ENCODE data around the gene CREB5. TPM values are rescaled to one million over a fixed set of nuclear protein-coding genes. Genes with fewer than 3 reads are reported as not detected.

CREB5 gene
- under 1 TPM in 1 of 3 donors, not detected in 2; 0.37 TPM for polyA plus RNA-seq

GRCh38 chr7:28411876-28412662 is at the start of gene CREB5:
TSS of gene CREB5 (plus strand) at chr7:28412518. CDS start at chr7:28412915, 397 bp downstream.
- peak within 1 kb of the TSS in 2 of 5 donors; percentile 71 to 72 for H3K4me3 Mint-ChIP-seq
- peaks cover 0 to 1% (median 0%) of the 10 kb centered on the region in 6 donors for H3K9me3 Mint-ChIP-seq
- peaks cover 19 to 39% (median 34%) of the 10 kb centered on the region in 3 donors for H3K27me3 Mint-ChIP-seq (ENCODE audit: low read depth in 3 of 3)
- no peak within 1 kb of the TSS for H3K27ac Mint-ChIP-seq
- no peaks in the 10 kb centered on the region for H3K36me3 Mint-ChIP-seq
- no peak for DNase-seq
- H3K4me1 Mint-ChIP-seq: peaks cover 23 to 29% of the 10 kb centered on the region in 2 donors

- no peak for DNase-seq
- H3K27ac Mint-ChIP-seq: no peak overlapping the region
- no peak overlapping the region for H3K4me3 Mint-ChIP-seq
- H3K4me1 Mint-ChIP-seq: no peaks in the 10 kb centered on the region
- peaks cover 0 to 12% (median 3%) of the 10 kb centered on the region in 3 donors for H3K36me3 Mint-ChIP-seq
- H3K9me3 Mint-ChIP-seq: peaks cover 0 to 7% (median 3%) of the 10 kb centered on the region in 6 donors
- H3K27me3 Mint-ChIP-seq (ENCODE audit: low read depth in 3 of 3): peaks cover 3 to 7% (median 4%) of the 10 kb centered on the region in 3 donors
Observed at GRCh38 chr7:28362812-28363211, 49.5 kb upstream of the CREB5 start.

GRCh38 chr7:28364082-28364481 is 48.2 kb upstream of the CREB5 start:
- no peak overlapping the region for H3K4me3 Mint-ChIP-seq
- H3K4me1 Mint-ChIP-seq: no peaks in the 10 kb centered on the region
- DNase-seq: no peak
- H3K27ac Mint-ChIP-seq: no peak overlapping the region
- H3K36me3 Mint-ChIP-seq: peaks cover 0 to 12% (median 3%) of the 10 kb centered on the region in 3 donors
- peaks cover 0 to 7% (median 3%) of the 10 kb centered on the region in 6 donors for H3K9me3 Mint-ChIP-seq
- H3K27me3 Mint-ChIP-seq (ENCODE audit: low read depth in 3 of 3): peaks cover 4 to 9% (median 6%) of the 10 kb centered on the region in 3 donors

GRCh38 chr7:28369523-28369922 is 42.8 kb upstream of the CREB5 start:
- Mint-ChIP-seq H3K4me1 (no peaks in the 10 kb centered on the region), H3K27ac (no peak overlapping the region), H3K4me3 (no peak overlapping the region), H3K9me3 (peaks cover 0 to 6% (median 2%) of the 10 kb centered on the region in 6 donors), H3K36me3 (peaks cover 0 to 11% (median 1%) of the 10 kb centered on the region in 3 donors), H3K27me3 (ENCODE audit: low read depth in 3 of 3) (peaks cover 5 to 12% (median 12%) of the 10 kb centered on the region in 3 donors)
- DNase-seq: no peak

GRCh38 chr7:28371846-28372245 is 40.5 kb upstream of the CREB5 start:
- DNase-seq: no peak
- Mint-ChIP-seq H3K27ac (no peak overlapping the region), H3K27me3 (ENCODE audit: low read depth in 3 of 3) (peaks cover 5 to 15% (median 7%) of the 10 kb centered on the region in 3 donors), H3K4me3 (no peak overlapping the region), H3K4me1 (no peaks in the 10 kb centered on the region), H3K9me3 (peaks cover 0 to 2% (median 0%) of the 10 kb centered on the region in 6 donors), H3K36me3 (no peaks in the 10 kb centered on the region)

GRCh38 chr7:28373990-28374389 is 38.3 kb upstream of the CREB5 start:
- DNase-seq: no peak
- no peak overlapping the region for H3K4me3 Mint-ChIP-seq
- no peak overlapping the region for H3K27ac Mint-ChIP-seq
- H3K9me3 Mint-ChIP-seq: no peaks in the 10 kb centered on the region
- no peaks in the 10 kb centered on the region for H3K36me3 Mint-ChIP-seq
- H3K4me1 Mint-ChIP-seq: no peaks in the 10 kb centered on the region
- H3K27me3 Mint-ChIP-seq (ENCODE audit: low read depth in 3 of 3): peaks cover 2 to 12% (median 3%) of the 10 kb centered on the region in 3 donors

- Mint-ChIP-seq H3K36me3 (no peaks in the 10 kb centered on the region), H3K27ac (no peak overlapping the region), H3K4me3 (no peak overlapping the region), H3K4me1 (peaks cover 0 to 6% of the 10 kb centered on the region in 2 donors), H3K27me3 (ENCODE audit: low read depth in 3 of 3) (peaks cover 2 to 8% (median 7%) of the 10 kb centered on the region in 3 donors), H3K9me3 (no peaks in the 10 kb centered on the region)
- DNase-seq: no peak
Observed at GRCh38 chr7:28375729-28376128, 36.6 kb upstream of the CREB5 start.

- no peak overlapping the region for H3K4me3 Mint-ChIP-seq
- H3K27ac Mint-ChIP-seq: no peak overlapping the region
- peaks cover 0 to 7% (median 6%) of the 10 kb centered on the region in 3 donors for H3K27me3 Mint-ChIP-seq (ENCODE audit: low read depth in 3 of 3)
- DNase-seq: no peak
- no peaks in the 10 kb centered on the region for H3K9me3 Mint-ChIP-seq
- no peaks in the 10 kb centered on the region for H3K36me3 Mint-ChIP-seq
- H3K4me1 Mint-ChIP-seq: peaks cover 0 to 6% of the 10 kb centered on the region in 2 donors
Observed at GRCh38 chr7:28376634-28377033, 35.7 kb upstream of the CREB5 start.

GRCh38 chr7:28378574-28379149 is 33.7 kb upstream of the CREB5 start:
- Mint-ChIP-seq H3K36me3 (no peaks in the 10 kb centered on the region), H3K4me1 (peaks cover 0 to 6% of the 10 kb centered on the region in 2 donors), H3K27me3 (ENCODE audit: low read depth in 3 of 3) (peaks cover 0 to 6% (median 5%) of the 10 kb centered on the region in 3 donors), H3K27ac (no peak overlapping the region), H3K9me3 (no peaks in the 10 kb centered on the region), H3K4me3 (no peak overlapping the region)
- DNase-seq: no peak

GRCh38 chr7:28381466-28381865 is 30.9 kb upstream of the CREB5 start:
- Mint-ChIP-seq H3K4me1 (peaks cover 0 to 6% of the 10 kb centered on the region in 2 donors), H3K27ac (no peak overlapping the region), H3K9me3 (no peaks in the 10 kb centered on the region), H3K27me3 (ENCODE audit: low read depth in 3 of 3) (peaks cover 0 to 6% (median under 1%) of the 10 kb centered on the region in 3 donors), H3K4me3 (no peak overlapping the region), H3K36me3 (no peaks in the 10 kb centered on the region)
- no peak for DNase-seq

GRCh38 chr7:28382144-28382543 is 30.2 kb upstream of the CREB5 start:
- H3K27ac Mint-ChIP-seq: no peak overlapping the region
- no peaks in the 10 kb centered on the region for H3K36me3 Mint-ChIP-seq
- H3K4me1 Mint-ChIP-seq: peaks cover 0 to 6% of the 10 kb centered on the region in 2 donors
- no peak for DNase-seq
- H3K27me3 Mint-ChIP-seq (ENCODE audit: low read depth in 3 of 3): peaks cover 0 to 6% (median 1%) of the 10 kb centered on the region in 3 donors
- no peak overlapping the region for H3K4me3 Mint-ChIP-seq
- H3K9me3 Mint-ChIP-seq: no peaks in the 10 kb centered on the region

GRCh38 chr7:28383975-28384374 is 28.3 kb upstream of the CREB5 start:
- no peak overlapping the region for H3K27ac Mint-ChIP-seq
- peaks cover 0 to 6% (median 1%) of the 10 kb centered on the region in 3 donors for H3K27me3 Mint-ChIP-seq (ENCODE audit: low read depth in 3 of 3)
- no peaks in the 10 kb centered on the region for H3K36me3 Mint-ChIP-seq
- no peak for DNase-seq
- H3K9me3 Mint-ChIP-seq: no peaks in the 10 kb centered on the region
- peaks cover 0 to 6% of the 10 kb centered on the region in 2 donors for H3K4me1 Mint-ChIP-seq
- no peak overlapping the region for H3K4me3 Mint-ChIP-seq

GRCh38 chr7:28389504-28390395 is 22.6 kb upstream of the CREB5 start:
- H3K4me3 Mint-ChIP-seq: peak overlapping the region in 1 of 5 donors; percentile 18
- peak; percentile 16 to 41 (median 38) for DNase-seq
- no peaks in the 10 kb centered on the region for H3K9me3 Mint-ChIP-seq
- H3K4me1 Mint-ChIP-seq: peaks cover 2 to 6% of the 10 kb centered on the region in 2 donors
- no peak overlapping the region for H3K27ac Mint-ChIP-seq
- H3K27me3 Mint-ChIP-seq (ENCODE audit: low read depth in 3 of 3): peaks cover 7% of the 10 kb centered on the region in 3 donors
- no peaks in the 10 kb centered on the region for H3K36me3 Mint-ChIP-seq
